Activated B cell treated with CpG ODN at 0.5 μM for 24 hours (primary cell): Measurements from ENCODE around the gene DDX24. TPM values are rescaled to one million over a fixed set of nuclear protein-coding genes. Genes with fewer than 3 reads are reported as not detected.

Experiments used
- ATAC-seq: fragments of 200-7000 bp; cut with Tn5 transposase; one replicate; pipeline ENCODE4 v1.10.0; 2021; ENCODE audit warnings: low read depth, mild to moderate bottlenecking, moderate library complexity
- CTCF ChIA-PET: fragments of 350-600 bp; sonication (Branson Sonifier 250); formaldehyde crosslinking; loops from one replicate; lab custom pipeline; 2021; ENCODE audit warnings: antibody characterized with exemption; lab: Charles Lee
- POLR2A ChIA-PET: fragments of 350-600 bp; sonication (Branson Sonifier 250); formaldehyde crosslinking; loops from one replicate; lab custom pipeline; 2021; ENCODE audit warnings: antibody characterized with exemption; lab: Charles Lee
- DNase-seq: peaks from one replicate; pipeline ENCODE4 v3.0.0; 2022
- H3K27ac Mint-ChIP-seq: one replicate; pipeline ENCODE4 v1.8.0; 2020; ENCODE audit warnings: mixed read lengths
- H3K27me3 Mint-ChIP-seq: one replicate; pipeline ENCODE4 v1.8.0; 2021; ENCODE audit warnings: mixed read lengths
- H3K36me3 Mint-ChIP-seq: one replicate; pipeline ENCODE4 v1.8.0; 2021; ENCODE audit warnings: low read depth, mixed read lengths
- H3K4me1 Mint-ChIP-seq: one replicate; pipeline ENCODE4 v1.8.0; 2021; ENCODE audit warnings: mixed read lengths
- H3K4me3 Mint-ChIP-seq: one replicate; pipeline ENCODE4 v1.8.0; 2020; ENCODE audit warnings: mild to moderate bottlenecking, mixed read lengths
- H3K9me3 Mint-ChIP-seq: one replicate; pipeline ENCODE4 v1.8.0; 2020; ENCODE audit warnings: mixed read lengths
- intact Hi-C: fragments of 100-400 bp; cut with micrococcal nuclease; formaldehyde crosslinking; loops from one replicate; pipeline ENCODE4 v1.15.1; 2024
- total RNA-seq: library from RNA; stranded (reverse); gene quantifications from 2 replicates; pipeline ENCODE4 v1.2.3, GENCODE V29; 2022
- TF ChIP-seq, protein P1 (sequence below): fragments of 200-600 bp; IDR thresholded peaks from one replicate; pipeline ENCODE4 v1.8.0; 2022; ENCODE audit warnings: antibody characterized with exemption, mild to moderate bottlenecking

Gene DDX24
- total RNA-seq, 1 donor from 2014 or later, result 169 TPM

DNA sequence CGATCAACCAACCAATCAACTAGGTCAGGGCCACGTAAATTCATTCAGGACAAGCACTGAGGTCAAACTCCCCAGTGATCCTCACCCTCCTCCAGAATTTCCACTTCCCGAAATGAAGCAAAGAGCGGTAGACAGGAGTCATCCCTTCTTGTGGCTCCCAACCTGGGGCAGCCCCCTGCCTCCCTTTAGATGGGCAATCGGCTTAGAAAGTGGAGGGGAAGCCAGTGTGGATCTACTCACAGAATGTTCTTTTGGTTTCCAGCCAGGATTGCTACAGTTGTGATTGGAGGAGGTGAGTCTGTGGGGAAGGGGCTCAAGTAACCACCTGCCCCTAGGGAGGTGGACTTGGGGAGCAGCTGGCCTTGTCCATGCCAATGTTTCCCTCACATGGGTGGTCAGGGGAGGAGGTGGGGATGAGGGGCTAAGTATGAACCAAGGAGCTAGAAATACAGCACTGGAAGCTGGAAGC lies 33.6 kb upstream of the DDX24 start:
- ChIA-PET POLR2A (no interaction called here), CTCF (no interaction called here)
- H3K4me1 Mint-ChIP-seq, result no peaks in the 10 kb centered on the region
- DNase-seq, result no peak
- TF ChIP-seq, protein P1, sequence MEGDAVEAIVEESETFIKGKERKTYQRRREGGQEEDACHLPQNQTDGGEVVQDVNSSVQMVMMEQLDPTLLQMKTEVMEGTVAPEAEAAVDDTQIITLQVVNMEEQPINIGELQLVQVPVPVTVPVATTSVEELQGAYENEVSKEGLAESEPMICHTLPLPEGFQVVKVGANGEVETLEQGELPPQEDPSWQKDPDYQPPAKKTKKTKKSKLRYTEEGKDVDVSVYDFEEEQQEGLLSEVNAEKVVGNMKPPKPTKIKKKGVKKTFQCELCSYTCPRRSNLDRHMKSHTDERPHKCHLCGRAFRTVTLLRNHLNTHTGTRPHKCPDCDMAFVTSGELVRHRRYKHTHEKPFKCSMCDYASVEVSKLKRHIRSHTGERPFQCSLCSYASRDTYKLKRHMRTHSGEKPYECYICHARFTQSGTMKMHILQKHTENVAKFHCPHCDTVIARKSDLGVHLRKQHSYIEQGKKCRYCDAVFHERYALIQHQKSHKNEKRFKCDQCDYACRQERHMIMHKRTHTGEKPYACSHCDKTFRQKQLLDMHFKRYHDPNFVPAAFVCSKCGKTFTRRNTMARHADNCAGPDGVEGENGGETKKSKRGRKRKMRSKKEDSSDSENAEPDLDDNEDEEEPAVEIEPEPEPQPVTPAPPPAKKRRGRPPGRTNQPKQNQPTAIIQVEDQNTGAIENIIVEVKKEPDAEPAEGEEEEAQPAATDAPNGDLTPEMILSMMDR, result no peak
- intact Hi-C loops, result no loop called here
- peaks cover 34% of the 10 kb centered on the region for H3K27me3 Mint-ChIP-seq
- H3K36me3 Mint-ChIP-seq, result no peaks in the 10 kb centered on the region
- ATAC-seq, result no peak
- no peak overlapping the region for H3K4me3 Mint-ChIP-seq
- H3K9me3 Mint-ChIP-seq, result peaks cover 3% of the 10 kb centered on the region
- no peak overlapping the region for H3K27ac Mint-ChIP-seq

DNA sequence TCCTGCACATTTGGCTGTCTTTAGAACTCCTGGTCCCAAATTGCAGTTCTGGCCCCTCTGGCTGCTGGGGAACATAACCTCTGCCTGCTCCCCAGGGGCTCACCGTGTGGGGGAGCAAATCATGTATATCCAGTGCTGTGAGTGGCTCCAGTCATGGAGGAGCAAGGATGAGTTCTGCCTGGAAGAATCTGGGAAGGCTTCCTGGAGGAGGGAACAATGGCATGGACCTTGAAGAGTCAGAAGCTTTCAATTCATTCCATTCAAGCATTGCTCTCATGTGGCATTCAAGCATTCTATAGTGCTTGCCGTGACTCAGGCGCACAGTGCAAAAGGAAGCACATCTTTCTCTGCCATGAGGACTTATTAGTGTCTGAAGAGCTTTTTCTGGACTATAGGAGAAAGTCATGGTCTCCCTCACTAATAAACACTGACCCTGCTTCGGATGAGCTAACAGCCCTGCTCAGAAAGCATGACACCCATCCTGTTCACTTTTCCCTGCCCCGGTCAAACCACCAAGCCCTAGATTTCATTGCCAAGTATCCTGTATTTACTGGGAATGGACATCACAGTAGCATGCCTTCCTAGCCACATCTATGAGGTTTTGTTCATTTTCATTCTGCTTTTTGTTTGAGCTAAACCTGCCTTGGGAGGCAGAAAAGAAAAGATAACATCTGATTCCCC lies 33.0 kb upstream of the DDX24 start:
- Mint-ChIP-seq H3K27ac (no peak overlapping the region), H3K9me3 (no peaks in the 10 kb centered on the region), H3K27me3 (peaks cover 34% of the 10 kb centered on the region), H3K4me3 (no peak overlapping the region), H3K36me3 (no peaks in the 10 kb centered on the region), H3K4me1 (no peaks in the 10 kb centered on the region)
- CTCF ChIA-PET, result no interaction called here
- TF ChIP-seq, protein P1, result no peak
- ATAC-seq (no peak), DNase-seq (no peak)
- intact Hi-C loops, result no loop called here
- POLR2A ChIA-PET, result no interaction called here

DNA sequence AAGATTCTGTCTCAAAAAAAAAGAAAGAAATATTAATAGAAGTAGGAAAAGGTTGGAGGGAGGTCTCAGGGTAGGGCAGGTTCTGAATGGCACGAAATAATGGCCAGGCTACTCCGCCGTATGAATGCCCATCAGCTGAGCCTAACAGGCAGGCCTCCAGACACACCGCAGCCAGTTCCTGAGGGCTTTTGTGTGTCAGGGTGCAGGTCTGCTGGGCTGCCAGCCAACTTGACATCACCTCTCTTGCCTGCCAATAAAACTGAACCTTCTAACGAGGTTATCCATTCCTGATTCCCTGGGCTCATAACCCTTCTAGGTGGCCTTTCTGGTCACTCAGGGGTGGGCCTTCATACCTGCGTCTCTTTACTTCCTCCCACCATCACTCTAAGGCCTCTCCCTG lies 32.5 kb upstream of the DDX24 start:
- ChIA-PET POLR2A (interaction anchor here (0.7 kb wide), 1 partner anchor 50 kb away, joined by 4 read pairs; no protein-coding TSS in a partner anchor), CTCF (no interaction called here)
- ATAC-seq (no peak), DNase-seq (no peak)
- Mint-ChIP-seq H3K9me3 (no peaks in the 10 kb centered on the region), H3K36me3 (no peaks in the 10 kb centered on the region), H3K27ac (no peak overlapping the region), H3K4me3 (no peak overlapping the region), H3K4me1 (no peaks in the 10 kb centered on the region), H3K27me3 (peaks cover 34% of the 10 kb centered on the region)
- intact Hi-C loops, result no loop called here
- TF ChIP-seq, protein P1, result no peak

DNA sequence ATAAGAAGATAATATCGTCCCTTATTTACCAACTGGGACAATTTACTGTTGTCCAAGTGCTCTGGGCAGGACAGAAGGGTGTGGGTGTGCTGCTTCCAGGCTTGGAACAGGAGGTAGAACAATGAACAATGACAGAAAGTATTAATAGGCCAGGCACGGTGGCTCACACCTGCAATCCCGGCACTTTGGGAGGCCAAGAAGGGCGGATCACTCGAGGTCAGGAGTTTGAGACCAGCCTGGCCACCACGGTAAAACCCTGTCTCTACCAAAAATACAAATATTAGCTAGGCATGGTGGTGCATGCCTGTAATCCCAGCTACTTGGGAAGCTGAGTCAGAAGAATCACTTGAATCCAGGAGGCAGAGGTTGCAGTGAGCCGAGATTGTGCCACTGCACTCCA lies 32.1 kb upstream of the DDX24 start:
- Mint-ChIP-seq H3K9me3 (no peaks in the 10 kb centered on the region), H3K36me3 (no peaks in the 10 kb centered on the region), H3K4me3 (no peak overlapping the region), H3K27ac (no peak overlapping the region), H3K4me1 (no peaks in the 10 kb centered on the region), H3K27me3 (peaks cover 31% of the 10 kb centered on the region)
- intact Hi-C loops, result no loop called here
- DNase-seq (no peak), ATAC-seq (no peak)
- CTCF ChIA-PET, result no interaction called here
- TF ChIP-seq, protein P1, result no peak
- POLR2A ChIA-PET, result interaction anchor here (0.7 kb wide), 1 partner anchor 50 kb away, joined by 4 read pairs; no protein-coding TSS in a partner anchor

DNA sequence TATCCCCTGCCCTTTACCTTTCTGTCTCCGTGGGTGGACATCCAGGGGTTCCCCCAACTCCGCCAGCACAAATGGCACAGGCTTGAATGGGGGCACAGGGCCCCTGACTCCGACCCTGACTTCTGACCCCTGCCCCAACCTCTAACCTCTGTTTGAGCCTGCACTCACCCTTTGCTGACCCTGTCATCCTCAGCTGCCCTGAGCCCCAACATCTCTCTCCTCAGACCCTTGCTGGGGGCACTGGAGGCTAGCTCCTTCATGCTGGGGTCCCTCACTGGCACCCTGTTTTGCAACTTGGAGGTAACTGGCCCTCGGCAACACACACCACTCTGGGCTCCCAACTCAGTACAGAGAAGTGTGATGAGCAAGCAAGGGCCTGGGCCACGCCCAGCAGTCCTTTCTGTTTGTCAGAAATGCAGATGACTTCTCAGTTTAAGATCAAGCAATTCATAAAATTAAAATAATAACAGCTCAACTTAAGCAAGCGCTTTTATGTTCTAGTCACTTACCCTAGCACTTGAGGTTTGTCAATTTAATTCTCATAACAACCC lies 31.6 kb upstream of the DDX24 start:
- Mint-ChIP-seq H3K27me3 (peaks cover 27% of the 10 kb centered on the region), H3K4me1 (no peaks in the 10 kb centered on the region), H3K36me3 (no peaks in the 10 kb centered on the region), H3K9me3 (no peaks in the 10 kb centered on the region), H3K4me3 (no peak overlapping the region), H3K27ac (no peak overlapping the region)
- TF ChIP-seq, protein P1, result no peak
- ATAC-seq (no peak), DNase-seq (no peak)
- CTCF ChIA-PET, result no interaction called here
- intact Hi-C loops, result no loop called here
- POLR2A ChIA-PET, result interaction anchor here (0.7 kb wide), 1 partner anchor 51 kb away, joined by 4 read pairs; no protein-coding TSS in a partner anchor
